ENCODE results near the gene ZDHHC14. TPM values are rescaled to one million over a fixed set of nuclear protein-coding genes. Genes with fewer than 3 reads are reported as not detected.

ZDHHC14 gene
- total and polyA plus RNA-seq, 7 donors, result 2.5 to 14.6 (median 4.3) TPM

DNA sequence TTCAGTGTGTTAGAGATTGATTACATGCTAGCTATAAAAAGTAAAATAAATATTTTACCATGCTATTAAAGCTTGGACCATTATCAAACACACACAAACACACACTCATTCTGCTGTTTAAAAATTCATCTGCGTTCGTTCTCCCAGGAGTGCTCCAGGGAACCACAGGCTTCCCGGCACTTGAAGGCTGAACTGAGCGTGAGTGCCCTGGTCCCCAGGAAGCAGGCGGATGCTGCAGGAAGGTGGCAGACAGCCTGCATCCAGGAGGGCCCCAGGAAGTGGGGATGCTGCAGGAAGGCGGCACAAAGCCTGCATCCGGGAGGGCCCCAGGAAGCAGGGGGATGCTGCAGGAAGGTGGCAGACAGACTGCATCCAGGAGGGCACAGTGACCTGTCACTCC is 294.8 kb downstream of the ZDHHC14 start:
- peaks cover 0 to 2% (median 0%) of the 10 kb centered on the region in 3 donors for H3K27me3 ChIP-seq (ENCODE audit: insufficient read depth in 3 of 3, low read length in 2 of 3)
- H3K9me3 ChIP-seq, result no peaks in the 10 kb centered on the region
- H3K4me3 ChIP-seq, result no peak overlapping the region
- ATAC-seq (no peak), DNase-seq (no peak)
- peaks cover 0 to 6% of the 10 kb centered on the region in 2 donors for H3K36me3 ChIP-seq (ENCODE audit: insufficient read depth in 1 of 2, low read depth in 1 of 2)
- H3K4me1 ChIP-seq, result no peaks in the 10 kb centered on the region
- intact Hi-C loops (cut with DNase I), result no loop called here
- H3K27ac ChIP-seq, result no peak overlapping the region
- WGBS, 3 donors, result 70 to 84% (median 80%) methylated on average over 7 of the region's 7 CpGs
- TF ChIP-seq, protein P1, sequence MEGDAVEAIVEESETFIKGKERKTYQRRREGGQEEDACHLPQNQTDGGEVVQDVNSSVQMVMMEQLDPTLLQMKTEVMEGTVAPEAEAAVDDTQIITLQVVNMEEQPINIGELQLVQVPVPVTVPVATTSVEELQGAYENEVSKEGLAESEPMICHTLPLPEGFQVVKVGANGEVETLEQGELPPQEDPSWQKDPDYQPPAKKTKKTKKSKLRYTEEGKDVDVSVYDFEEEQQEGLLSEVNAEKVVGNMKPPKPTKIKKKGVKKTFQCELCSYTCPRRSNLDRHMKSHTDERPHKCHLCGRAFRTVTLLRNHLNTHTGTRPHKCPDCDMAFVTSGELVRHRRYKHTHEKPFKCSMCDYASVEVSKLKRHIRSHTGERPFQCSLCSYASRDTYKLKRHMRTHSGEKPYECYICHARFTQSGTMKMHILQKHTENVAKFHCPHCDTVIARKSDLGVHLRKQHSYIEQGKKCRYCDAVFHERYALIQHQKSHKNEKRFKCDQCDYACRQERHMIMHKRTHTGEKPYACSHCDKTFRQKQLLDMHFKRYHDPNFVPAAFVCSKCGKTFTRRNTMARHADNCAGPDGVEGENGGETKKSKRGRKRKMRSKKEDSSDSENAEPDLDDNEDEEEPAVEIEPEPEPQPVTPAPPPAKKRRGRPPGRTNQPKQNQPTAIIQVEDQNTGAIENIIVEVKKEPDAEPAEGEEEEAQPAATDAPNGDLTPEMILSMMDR (IDR thresholded peaks at IDR 0.05), result no peak

DNA sequence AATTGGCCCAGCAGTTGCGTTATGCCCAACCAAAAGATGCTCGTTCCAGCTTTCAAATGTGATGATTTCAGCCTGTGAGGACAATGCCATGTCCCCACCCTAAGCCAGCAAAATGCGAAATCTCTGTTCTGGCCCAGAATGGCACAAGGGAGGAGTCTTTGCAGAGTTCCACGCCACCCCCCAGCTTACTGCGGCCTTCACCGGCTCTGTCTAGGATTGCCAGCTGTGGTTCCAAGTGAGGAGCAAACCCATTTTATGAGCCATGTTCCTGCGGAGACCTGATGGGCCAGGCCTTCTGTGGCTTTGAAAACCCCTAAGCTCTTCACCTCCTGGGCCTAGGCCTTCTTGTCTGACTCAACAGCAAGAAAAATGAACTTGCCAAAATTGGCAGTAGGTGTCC is 295.3 kb downstream of the ZDHHC14 start:
- peaks cover 0 to 2% (median 0%) of the 10 kb centered on the region in 3 donors for H3K27me3 ChIP-seq (ENCODE audit: insufficient read depth in 3 of 3, low read length in 2 of 3)
- no peak overlapping the region for H3K27ac ChIP-seq
- ATAC-seq (no peak), DNase-seq (no peak)
- H3K36me3 ChIP-seq (ENCODE audit: insufficient read depth in 1 of 2, low read depth in 1 of 2), result peaks cover 0 to 6% of the 10 kb centered on the region in 2 donors
- TF ChIP-seq, protein P1 (IDR thresholded peaks at IDR 0.05), result no peak
- 66 to 78% (median 71%) methylated on average over 7 of the region's 7 CpGs for WGBS, 3 donors
- intact Hi-C loops (cut with DNase I), result no loop called here
- no peak overlapping the region for H3K4me3 ChIP-seq
- no peaks in the 10 kb centered on the region for H3K4me1 ChIP-seq
- H3K9me3 ChIP-seq, result no peaks in the 10 kb centered on the region

DNA sequence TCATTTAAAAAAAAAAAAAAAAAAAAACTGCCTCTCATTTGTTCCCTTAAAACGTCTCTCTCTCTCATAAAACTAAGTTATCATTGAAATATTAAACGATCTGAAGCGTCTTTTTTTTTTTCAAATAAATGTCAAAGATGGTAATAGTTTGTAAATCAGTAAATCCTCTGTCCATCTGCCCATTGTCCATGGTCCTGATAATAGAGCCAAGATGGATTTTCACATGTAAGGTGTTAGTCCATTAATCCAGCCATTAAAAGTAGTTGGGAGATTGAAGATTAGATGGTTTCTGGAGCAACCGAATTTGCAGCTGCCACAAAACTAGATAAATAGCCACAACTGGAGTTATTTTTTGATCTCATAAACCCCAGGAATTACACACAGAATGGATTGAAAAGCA is 296.2 kb downstream of the ZDHHC14 start:
- WGBS, 3 donors, result 51 to 65% (median 57%) methylated on average over 4 of the region's 4 CpGs
- TF ChIP-seq, protein P1 (IDR thresholded peaks at IDR 0.05), result no peak
- DNase-seq, result no peak
- Histone ChIP-seq H3K27me3 (ENCODE audit: insufficient read depth in 3 of 3, low read length in 2 of 3) (peaks cover 0 to 2% (median 0%) of the 10 kb centered on the region in 3 donors), H3K9me3 (no peaks in the 10 kb centered on the region), H3K36me3 (ENCODE audit: insufficient read depth in 1 of 2, low read depth in 1 of 2) (peaks cover 0 to 6% of the 10 kb centered on the region in 2 donors), H3K27ac (no peak overlapping the region), H3K4me3 (no peak overlapping the region), H3K4me1 (no peaks in the 10 kb centered on the region)
- intact Hi-C loops (cut with DNase I), result no loop called here
- no peak for ATAC-seq

DNA sequence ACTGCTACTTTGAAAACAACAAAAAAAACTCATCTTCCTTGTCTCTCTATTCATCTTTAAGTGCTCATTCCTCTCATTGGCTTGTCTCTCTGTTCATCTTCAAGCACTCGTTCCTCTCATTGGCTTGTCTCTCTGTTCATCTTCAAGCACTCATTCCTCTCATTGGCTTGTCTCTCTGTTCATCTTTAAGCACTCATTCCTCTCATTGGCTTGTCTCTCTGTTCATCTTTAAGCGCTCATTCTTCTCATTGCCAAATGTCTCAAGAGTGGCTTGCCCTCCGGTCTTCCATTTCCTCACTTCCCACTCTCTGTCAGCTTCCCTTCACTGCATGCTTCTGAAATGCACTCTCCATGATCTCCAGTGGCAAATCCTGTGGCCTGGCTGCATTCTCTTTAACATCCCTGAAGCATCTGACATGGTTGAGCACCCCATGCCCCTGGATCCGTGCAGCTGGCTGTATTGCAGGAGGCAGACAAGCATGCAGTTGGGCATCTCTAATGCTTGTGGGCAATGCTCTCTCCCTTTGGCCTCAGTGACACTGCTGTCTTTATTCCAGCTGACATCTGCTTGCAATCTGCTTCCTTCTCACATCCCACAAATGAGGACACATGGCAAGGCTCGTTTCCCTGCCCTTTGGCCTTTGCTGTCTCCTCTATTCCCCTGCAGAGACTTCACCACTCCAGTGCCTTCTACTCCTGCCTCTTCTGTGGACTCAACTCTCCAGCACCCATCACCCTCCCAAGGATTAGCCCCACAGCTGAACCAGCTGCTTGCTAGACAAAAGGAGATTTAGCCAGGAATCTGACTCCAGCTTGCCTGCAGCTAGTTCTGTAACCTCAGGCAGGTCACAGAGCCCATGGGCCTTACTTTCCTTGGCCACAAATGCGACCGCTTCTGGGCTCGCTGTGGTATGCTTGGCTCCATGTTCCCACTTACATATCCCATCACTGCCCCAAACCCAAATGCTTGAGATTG is 298.9 kb downstream of the ZDHHC14 start:
- Histone ChIP-seq H3K4me3 (no peak overlapping the region), H3K4me1 (no peaks in the 10 kb centered on the region), H3K9me3 (no peaks in the 10 kb centered on the region), H3K27me3 (ENCODE audit: insufficient read depth in 3 of 3, low read length in 2 of 3) (peaks cover 0 to 2% (median 0%) of the 10 kb centered on the region in 3 donors), H3K27ac (no peak overlapping the region), H3K36me3 (ENCODE audit: insufficient read depth in 1 of 2, low read depth in 1 of 2) (no peaks in the 10 kb centered on the region)
- WGBS, 3 donors, result 66 to 81% (median 76%) methylated on average over 8 of the region's 8 CpGs
- ATAC-seq (no peak), DNase-seq (no peak)
- intact Hi-C loops (cut with DNase I), result no loop called here
- TF ChIP-seq, protein P1 (IDR thresholded peaks at IDR 0.05), result no peak
